Mucosa of descending colon (tissue), 3 donors: ENCODE results near the gene CAPSL. TPM values are rescaled to one million over a fixed set of nuclear protein-coding genes. Genes with fewer than 3 reads are reported as not detected.

Source experiments
- ATAC-seq: fragments of 200-7000 bp; cut with Tn5 transposase; one replicate; pipeline ENCODE4 v1.9.1; 2020; ENCODE audit warnings: mild to moderate bottlenecking, moderate library complexity
- DNase-seq, 3 donors: peaks; one replicate each; pipeline ENCODE4 v3.0.0-alpha.2; 2020
- H3K36me3 ChIP-seq: fragments of 200-600 bp; one replicate; pipeline ENCODE4 v1.8.0; 2021; ENCODE audit warnings: low read depth, mild to moderate bottlenecking
- H3K4me1 ChIP-seq: fragments of 200-600 bp; one replicate; pipeline ENCODE4 v1.8.0; 2021; ENCODE audit warnings: low read depth, mild to moderate bottlenecking
- H3K4me3 ChIP-seq: fragments of 200-600 bp; one replicate; pipeline ENCODE4 v1.8.0; 2021; ENCODE audit warnings: mild to moderate bottlenecking
- H3K9me3 ChIP-seq: fragments of 200-600 bp; one replicate; pipeline ENCODE4 v1.8.0; 2021; ENCODE audit warnings: mild to moderate bottlenecking
- intact Hi-C, 2 donors: fragments of 100-400 bp; cut with DNase I in 1 of 2; cut with micrococcal nuclease in 1 of 2; formaldehyde crosslinking; loops; one replicate each; pipeline versions ENCODE4 v1.11.0 to v1.11.1; 2022; cut with DNase I, micrococcal nuclease
- total RNA-seq, 3 donors: library from RNA; stranded (reverse); fragmentation: NEBNext Ultra II Directional in 2 of 3; extraction: Animal tissue kit (Norgen Biotek cat#: 25700) in 2 of 3; gene quantifications; one replicate each; pipeline versions ENCODE4 v1.2.1 to v1.2.4, GENCODE V29; 2021 to 2023
- TF ChIP-seq, protein P1 (sequence below): fragments of 200-600 bp; IDR thresholded peaks from one replicate; pipeline ENCODE4 v1.8.0; 2022; ENCODE audit warnings: antibody characterized with exemption, mild to moderate bottlenecking
- donor health status: DM: no; HTN: no; CAD: no; lungs with moderate emphysema.
- donor health status: DM: no; HTN: no; CAD: no.
- donor health status: DM: no; HTN: yes; CAD: no.

The CAPSL gene
- total RNA-seq, 3 donors from 2014 or later: not detected

- intact Hi-C loops: no loop called here
- Histone ChIP-seq H3K4me1 (no peaks in the 10 kb centered on the region), H3K4me3 (no peak overlapping the region), H3K36me3 (no peaks in the 10 kb centered on the region), H3K9me3 (no peaks in the 10 kb centered on the region)
- TF ChIP-seq, protein P1, sequence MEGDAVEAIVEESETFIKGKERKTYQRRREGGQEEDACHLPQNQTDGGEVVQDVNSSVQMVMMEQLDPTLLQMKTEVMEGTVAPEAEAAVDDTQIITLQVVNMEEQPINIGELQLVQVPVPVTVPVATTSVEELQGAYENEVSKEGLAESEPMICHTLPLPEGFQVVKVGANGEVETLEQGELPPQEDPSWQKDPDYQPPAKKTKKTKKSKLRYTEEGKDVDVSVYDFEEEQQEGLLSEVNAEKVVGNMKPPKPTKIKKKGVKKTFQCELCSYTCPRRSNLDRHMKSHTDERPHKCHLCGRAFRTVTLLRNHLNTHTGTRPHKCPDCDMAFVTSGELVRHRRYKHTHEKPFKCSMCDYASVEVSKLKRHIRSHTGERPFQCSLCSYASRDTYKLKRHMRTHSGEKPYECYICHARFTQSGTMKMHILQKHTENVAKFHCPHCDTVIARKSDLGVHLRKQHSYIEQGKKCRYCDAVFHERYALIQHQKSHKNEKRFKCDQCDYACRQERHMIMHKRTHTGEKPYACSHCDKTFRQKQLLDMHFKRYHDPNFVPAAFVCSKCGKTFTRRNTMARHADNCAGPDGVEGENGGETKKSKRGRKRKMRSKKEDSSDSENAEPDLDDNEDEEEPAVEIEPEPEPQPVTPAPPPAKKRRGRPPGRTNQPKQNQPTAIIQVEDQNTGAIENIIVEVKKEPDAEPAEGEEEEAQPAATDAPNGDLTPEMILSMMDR: no peak
- DNase-seq: no peak
- ATAC-seq: no peak
Measured at GRCh38 chr5:35886381-35886780, 52.0 kb downstream of the CAPSL start.

- Histone ChIP-seq H3K36me3 (no peaks in the 10 kb centered on the region), H3K9me3 (no peaks in the 10 kb centered on the region), H3K4me1 (no peaks in the 10 kb centered on the region), H3K4me3 (no peak overlapping the region)
- TF ChIP-seq, protein P1: no peak
- intact Hi-C loops: no loop called here
- no peak for ATAC-seq
- DNase-seq: no peak
Measured at GRCh38 chr5:35884773-35885172, 53.6 kb downstream of the CAPSL start.

DNA sequence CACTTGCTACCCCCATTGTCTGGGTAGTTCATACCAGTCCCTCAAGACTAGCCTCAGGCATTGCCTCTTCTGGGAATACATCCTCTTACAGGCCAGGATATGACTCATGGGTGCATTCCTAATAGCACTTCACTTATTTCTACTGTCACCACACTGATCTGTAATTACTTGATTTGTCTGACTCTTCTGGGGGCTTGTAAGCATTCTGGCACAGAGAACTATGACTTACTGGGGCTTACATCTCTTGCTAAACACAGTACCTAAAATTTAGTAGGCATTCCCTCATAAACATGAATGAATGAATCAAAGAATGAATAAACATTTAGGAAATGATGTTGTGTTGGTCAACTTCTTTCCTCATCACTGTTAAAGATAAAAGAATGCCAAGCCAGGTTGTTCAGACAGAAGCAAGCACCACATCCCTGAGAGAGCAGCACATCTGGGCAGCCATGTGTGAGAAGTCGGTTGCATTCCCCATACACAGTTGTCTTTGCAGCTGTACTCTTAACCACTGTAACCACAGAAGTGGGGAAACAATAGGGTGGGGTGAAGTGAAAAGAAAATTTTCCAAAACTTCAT is 54.1 kb downstream of the CAPSL start:
- ATAC-seq: peak; percentile 38
- intact Hi-C loops: no loop called here

DNA sequence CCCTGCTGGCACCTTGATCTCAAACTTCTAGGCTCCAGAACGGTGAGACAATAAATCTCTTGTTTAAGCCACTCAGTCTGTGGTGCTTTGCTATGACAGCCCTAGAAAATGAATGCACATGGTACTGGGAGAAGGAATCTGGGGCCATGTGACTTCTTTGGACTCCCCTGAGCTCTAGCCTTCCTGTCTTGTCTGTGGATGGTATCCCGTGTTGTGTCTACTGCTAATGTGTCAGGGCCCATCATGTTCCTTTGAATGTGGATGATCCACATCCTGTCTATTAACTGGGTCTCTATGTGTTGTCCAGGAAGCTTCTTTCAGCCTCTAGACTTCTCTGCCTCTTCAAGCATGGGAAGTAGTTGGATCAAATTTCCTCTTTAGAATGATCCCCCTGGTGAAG is 56.7 kb downstream of the CAPSL start:
- ATAC-seq: no peak
- intact Hi-C loops: no loop called here
- no peak overlapping the region for H3K4me3 ChIP-seq
- no peaks in the 10 kb centered on the region for H3K4me1 ChIP-seq
- DNase-seq: no peak
- H3K9me3 ChIP-seq: no peaks in the 10 kb centered on the region
- H3K36me3 ChIP-seq: no peaks in the 10 kb centered on the region
- TF ChIP-seq, protein P1: no peak

More for the DNA sequence above, 54.1 kb downstream of the CAPSL start:
- no peaks in the 10 kb centered on the region for H3K9me3 ChIP-seq
- TF ChIP-seq, protein P1: no peak
- H3K36me3 ChIP-seq: no peaks in the 10 kb centered on the region
- H3K4me1 ChIP-seq: no peaks in the 10 kb centered on the region
- DNase-seq: no peak
- H3K4me3 ChIP-seq: no peak overlapping the region

DNA sequence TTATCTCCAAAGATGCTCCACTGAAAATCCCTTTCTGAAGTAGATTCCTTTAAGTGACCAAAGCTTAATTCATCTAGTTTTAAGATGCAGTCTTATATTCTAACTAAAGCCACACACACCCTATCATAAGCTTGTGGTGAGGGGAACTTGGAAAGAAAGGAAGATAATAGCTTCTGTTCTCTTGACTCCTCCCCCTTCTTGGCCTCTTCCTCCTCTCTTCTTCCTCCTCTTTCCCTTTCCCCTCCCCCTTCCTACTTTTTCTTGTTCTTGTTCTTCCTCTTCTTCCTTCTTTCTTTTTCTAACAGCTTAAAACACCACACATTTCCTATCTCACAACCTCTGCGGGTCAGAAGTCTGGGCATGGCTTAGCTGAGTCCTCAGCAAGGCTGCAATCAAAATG is 58.3 kb downstream of the CAPSL start:
- Histone ChIP-seq H3K9me3 (no peaks in the 10 kb centered on the region), H3K36me3 (no peaks in the 10 kb centered on the region), H3K4me1 (no peaks in the 10 kb centered on the region), H3K4me3 (no peak overlapping the region)
- DNase-seq (no peak), ATAC-seq (no peak)
- TF ChIP-seq, protein P1: no peak
- intact Hi-C loops: no loop called here

DNA sequence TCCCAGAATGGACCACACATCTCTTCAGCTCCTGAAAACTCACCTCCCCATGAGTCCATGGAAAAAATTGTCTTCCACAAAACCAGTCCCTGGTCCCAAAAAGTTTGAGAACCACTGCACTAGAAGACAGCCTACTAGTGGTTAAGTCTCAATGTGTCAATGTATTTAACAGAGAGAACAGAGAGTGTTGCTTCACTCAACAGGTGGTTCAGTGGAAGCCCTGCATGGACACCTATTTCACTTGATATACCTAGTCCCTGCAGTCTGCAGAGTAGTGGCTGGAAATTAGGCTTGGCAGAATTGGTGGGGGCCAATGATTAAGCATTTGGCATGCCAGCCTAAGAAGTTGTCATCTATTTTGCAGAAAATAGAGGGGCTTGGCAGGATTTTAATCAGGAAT is 58.8 kb downstream of the CAPSL start:
- no peak for DNase-seq
- H3K4me3 ChIP-seq: no peak overlapping the region
- H3K36me3 ChIP-seq: no peaks in the 10 kb centered on the region
- no peaks in the 10 kb centered on the region for H3K9me3 ChIP-seq
- TF ChIP-seq, protein P1: no peak
- no peak for ATAC-seq
- intact Hi-C loops: no loop called here
- H3K4me1 ChIP-seq: no peaks in the 10 kb centered on the region
